ENCODE data around the gene GHRH.

The GHRH gene

DNA sequence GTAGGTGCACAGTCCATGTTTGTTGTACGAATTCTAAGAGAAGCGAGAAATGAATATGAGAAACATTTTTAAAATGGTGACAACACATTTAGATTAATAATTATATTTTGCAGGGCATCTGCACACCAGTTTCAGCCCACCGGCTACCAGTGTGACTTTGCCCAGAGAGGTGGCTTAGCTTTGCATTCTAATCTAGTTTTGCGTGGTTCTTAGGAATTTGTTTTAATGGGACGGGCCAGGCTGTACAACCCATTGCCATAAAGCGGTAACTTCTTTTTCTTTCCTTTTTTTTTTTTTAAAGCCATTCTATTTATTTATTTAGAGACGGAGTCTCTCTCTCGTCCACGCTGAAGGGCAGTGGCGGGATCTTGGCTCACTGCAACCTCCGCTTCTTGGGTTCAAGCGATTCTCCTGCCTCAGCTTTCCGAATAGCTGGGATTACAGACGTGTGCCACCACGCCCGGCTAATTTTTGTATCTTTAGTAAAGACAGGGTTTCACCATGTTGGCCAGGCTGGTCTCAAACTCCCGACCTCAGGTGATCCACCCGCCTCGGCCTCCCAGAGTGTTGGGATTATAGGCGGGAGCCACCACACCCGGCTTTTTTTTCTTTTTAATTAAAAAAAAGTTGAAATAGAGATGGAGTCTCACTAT is 28.7 kb upstream of the GHRH start:
- DNase-seq (ENCODE audit: low read depth): no peak

- no peak for DNase-seq (ENCODE audit: low read depth)
These were observed 26.5 kb upstream of the GHRH start for GRCh38 chr20:37288091-37288490.

DNA sequence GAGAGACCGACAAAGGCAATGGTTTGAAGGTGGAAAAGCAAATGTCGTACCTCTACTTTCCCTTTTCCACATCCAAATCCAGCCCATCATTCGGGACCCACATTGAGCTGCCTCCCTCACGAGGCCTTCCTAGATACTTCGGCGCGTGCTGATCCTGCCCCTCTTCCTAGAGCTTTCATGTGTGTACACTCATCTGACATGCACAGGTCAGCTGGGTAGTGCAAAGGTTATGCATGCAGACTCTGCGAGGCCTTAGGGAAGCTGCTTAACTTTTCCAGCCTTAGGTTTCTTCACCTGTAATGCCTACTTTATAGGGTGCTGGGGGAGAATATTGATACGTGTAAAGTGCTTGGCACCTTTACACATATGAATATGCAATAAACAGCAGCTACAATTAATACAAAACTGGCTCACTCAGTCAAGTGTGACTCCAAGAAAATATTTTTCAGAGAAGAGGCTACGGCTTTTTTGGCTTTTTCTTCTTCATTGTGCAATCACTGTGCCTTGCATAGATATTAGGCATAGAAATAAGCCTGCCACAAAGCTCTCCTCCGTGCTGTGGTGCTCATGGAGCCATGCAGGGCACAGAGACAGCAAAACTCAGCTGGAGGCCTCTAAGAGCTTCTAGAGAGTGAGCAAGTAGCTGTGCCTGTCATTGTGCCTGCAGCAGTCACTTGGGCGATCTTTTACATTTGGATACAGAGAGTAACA is 24.2 kb upstream of the GHRH start:
- DNase-seq (ENCODE audit: low read depth): no peak

DNA sequence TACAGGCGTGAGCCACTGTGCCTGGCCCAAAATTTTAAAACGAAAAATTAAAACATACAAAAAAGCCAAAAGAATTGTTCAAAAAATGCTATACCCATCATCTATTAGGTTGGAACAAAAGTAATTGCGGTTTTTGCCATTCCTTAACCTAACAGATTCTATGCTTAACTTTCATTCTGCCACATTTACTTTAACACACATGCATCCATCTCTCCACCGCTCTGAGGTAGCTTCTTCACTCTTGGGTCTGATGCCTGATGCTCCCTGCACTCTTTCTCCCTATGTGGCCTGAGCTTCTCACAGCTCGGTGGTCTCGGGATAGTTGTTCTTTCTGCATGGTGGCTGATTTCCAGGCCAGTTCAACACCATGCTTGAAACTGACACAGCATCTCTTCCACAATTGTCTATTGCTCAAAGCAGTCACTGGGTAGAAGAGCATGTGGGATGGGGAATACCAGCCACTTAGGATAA is 23.1 kb upstream of the GHRH start:
- no peak for DNase-seq (ENCODE audit: low read depth)

DNA sequence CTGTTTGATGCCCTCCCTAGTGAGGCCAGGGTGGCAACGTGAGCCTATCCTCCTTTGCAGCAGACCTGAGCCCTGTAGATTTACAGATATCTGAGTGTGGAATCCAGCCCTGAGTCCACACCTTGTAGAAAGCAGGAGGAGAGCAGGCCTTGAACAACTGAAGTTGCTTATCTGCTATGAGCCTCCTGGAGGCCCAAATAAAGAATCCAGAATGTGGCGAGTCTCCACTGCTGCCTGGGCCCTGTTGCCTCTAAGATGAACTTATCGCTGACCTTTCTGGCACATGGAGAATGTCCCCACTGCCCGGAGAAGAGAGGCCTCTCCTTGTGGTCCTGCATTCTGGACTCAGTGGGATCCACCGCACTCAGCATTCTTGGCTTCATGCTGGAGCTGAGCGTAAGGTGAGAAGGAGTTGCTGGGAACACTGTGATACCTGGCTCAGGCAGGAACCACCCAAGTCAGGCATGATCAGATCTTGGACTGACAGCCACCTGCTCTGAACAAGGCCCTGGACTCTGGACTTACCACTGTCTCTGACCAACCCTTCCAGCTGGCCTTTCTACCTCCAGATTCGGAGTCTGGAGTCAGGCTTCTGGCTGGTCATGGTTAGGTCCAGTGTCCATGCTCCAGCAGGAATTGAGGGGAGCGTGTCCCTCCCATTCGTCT is 22.0 kb upstream of the GHRH start:
- no peak for DNase-seq (ENCODE audit: low read depth)

DNA sequence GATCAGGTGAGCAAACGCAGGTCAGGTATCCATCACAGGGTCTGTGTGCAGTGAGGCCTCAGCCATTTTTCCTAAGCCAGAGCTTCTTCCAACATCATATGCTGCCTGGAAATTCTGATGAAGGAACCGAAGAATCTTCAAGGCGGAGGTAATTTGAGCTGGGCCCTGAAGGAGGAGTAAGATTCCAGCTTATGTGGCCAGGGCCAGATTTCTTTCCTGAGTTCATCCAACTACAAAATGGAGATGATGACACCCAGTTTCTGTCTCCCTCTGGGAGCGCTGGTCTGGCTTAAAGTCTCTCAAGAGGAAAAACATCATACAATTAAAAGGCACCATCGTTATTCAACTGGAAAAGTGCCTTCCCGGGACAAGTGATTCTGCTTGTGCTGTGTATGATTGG is 20.9 kb upstream of the GHRH start:
- peak; percentile 81 for DNase-seq (ENCODE audit: low read depth)

DNA sequence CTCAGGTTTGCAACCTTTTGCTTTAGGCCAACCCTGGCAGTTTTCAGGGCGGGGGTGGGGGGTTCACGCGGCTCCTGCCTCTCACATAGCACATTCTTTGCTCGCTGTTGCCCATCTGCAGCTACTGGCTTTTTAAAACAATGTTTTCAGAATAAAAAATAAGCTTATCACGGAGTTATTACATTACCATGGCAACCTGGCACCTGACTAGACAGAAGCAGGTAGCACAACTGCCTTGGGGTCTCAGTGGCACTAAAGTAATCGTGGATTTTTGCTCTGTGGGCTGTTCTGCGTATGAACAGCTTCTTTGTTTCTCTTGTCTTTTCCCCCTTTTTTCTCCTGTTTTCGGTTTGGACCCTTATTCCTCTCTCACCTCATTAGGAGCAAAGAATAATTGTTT is 18.8 kb upstream of the GHRH start:
- no peak for DNase-seq (ENCODE audit: low read depth)

DNA sequence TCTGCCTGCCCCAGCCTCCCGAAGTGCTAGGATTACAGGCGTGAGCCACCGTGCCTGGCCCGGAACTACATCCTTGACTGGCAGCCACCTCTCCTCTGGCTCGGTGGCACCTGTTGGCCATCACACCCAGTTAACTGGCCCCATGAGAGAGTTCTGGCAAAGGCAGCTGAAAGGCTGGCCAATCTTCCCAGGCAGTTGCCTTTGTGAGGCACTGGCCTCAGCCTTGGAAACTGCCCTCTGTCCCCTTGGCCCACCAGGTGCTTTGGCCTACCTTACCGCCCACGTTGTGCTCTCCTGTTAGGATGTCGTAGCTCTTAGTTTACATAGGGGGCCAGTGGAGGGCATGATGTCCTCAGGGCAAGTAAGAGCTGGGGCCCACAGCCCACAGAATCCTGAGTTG is 18.2 kb upstream of the GHRH start:
- DNase-seq (ENCODE audit: low read depth): no peak

DNA sequence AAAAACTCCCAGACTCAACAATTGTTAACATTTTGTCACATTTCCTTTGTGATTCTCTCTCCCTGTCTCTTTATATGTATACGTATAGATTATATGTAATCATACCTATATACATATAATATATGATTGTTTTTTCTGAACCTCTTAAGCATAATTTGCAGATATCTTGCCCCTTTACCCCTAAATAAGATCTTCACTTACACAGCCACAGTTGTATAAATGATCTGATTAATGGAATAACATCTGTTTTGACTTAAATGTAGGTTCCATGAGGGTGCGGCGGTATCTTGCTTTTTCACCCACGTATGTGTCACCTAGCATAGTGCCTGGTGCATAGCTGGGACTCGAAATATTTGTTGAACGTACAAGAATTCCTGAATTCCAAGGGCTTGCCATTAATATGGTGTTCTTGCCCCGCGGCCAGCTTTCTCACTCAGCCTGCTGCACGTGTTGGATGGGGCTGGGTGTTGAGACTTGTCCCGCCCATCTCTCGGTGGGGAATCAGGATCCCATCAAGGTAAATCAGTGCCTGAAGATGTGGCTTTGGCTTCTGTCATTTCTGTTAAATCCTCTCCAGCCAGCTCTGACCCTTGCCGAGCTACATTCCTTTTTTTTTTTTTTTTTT is 17.5 kb upstream of the GHRH start:
- DNase-seq (ENCODE audit: low read depth): no peak

GRCh38 chr20:37277253-37277593 is 15.6 kb upstream of the GHRH start:
- DNase-seq (ENCODE audit: low read depth): no peak

- DNase-seq (ENCODE audit: low read depth): peak; percentile 95
These were observed 15.1 kb upstream of the GHRH start for GRCh38 chr20:37276494-37277252.

GRCh38 chr20:37274851-37275524 is 13.4 kb upstream of the GHRH start:
- DNase-seq (ENCODE audit: low read depth): no peak

DNA sequence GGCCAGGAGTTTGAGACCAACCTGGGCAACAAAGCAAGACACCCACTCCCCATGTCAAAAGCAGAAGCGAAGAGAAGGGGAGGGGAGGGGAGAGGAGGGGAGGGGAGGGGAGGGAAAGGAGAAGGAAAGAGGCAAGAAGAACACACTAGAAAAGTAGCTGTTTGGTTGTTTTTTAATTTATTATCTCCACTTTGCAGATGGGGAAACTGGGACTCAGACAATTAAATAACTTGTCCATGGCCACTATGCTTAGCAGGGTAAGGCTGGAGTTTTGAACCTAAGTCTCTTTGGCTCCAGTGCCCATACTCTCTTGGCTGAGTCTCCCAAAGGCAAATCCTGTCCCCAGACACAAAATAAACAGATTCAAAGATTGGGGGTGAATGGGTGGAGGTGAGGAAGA is 12.4 kb upstream of the GHRH start:
- DNase-seq (ENCODE audit: low read depth): no peak

- DNase-seq (ENCODE audit: low read depth): no peak
These were observed 9.8 kb upstream of the GHRH start for GRCh38 chr20:37271421-37271768.

DNA sequence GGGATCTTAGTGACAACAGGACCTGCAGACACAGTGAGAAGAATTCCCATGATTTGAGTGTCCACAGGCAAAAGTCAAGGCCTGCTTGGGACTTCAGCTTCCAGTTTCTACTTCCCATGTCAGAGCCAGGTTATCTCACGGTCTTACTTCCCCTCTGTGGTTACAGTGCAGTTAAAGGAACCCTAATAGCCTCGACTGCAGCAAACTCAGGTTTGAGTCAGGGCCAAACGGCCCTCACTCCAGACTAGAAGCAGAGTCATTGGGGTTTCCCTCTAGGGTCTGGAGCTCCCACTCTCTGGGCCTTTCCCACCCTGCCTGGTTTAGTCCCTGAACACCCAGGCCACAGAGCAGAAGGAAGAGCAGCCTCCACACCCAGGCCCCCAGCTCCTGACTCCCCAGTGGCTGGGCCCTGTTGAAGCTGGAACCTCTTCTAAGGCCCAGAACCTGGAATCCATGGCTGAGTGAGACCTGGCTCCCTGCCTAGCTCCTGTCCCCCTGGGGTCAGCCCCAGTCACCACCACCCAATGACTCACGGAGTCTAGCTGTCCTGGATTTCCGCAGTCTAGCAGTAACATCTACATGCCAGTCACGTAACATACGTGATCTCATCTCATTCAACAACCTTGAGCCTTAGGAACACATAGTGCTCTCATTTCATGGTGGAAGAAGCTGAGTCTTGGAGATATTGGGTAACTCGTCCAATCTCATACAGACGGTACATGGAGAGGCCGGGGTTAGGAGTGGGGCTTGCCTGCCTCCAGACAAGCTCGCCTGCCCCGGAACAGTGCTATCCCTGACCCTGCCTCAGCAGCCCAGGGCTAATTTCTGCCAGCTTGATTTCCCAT is 9.2 kb upstream of the GHRH start:
- peak; percentile 46 for DNase-seq (ENCODE audit: low read depth)

GRCh38 chr20:37267667-37268313 is 6.2 kb upstream of the GHRH start:
- DNase-seq (ENCODE audit: low read depth): no peak

DNA sequence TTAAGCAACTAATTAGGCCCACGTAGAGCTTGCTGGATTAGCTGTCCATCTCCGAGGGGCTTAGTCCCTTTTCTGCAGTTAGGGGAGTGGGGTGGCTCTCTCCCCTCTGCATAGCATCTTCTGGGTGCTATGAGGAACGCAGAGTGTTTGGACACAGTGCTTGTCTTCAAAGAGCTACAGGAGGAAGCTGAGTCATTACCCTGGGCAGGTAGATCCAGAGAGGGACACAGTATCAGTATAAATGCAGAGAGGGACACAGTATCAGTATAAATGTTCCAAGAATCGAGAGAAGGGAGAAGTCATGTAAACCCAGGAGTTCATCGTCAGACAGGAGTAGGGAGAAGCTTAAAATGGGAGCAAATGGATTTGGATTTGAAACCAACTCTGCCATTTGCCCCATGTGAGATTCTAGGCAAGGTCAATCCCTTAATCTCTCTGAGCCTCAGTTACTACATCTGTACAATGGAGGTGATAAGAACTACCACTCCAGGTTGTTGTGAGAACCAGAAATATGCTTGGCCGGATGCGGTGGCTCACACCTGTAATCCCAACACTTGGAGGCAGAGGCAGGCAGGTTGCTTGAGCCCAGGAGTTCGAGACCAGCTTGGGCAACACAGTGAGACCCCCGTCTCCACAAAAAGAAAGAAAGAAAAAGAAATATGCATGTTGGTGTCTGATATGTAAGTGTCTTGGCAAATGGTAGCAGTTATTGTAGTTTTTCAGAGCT is 5.5 kb upstream of the GHRH start:
- no peak for DNase-seq (ENCODE audit: low read depth)

- no peak for DNase-seq (ENCODE audit: low read depth)
These were observed 3.5 kb upstream of the GHRH start for GRCh38 chr20:37265152-37265551.

- DNase-seq (ENCODE audit: low read depth): no peak
These were observed 2.1 kb upstream of the GHRH start for GRCh38 chr20:37263686-37264085.

GRCh38 chr20:37262505-37262904 is 891 bp upstream of the GHRH start:
- DNase-seq (ENCODE audit: low read depth): no peak

Measured in iris pigment epithelial cell (primary cell).